Stimulated activated CD4-positive, alpha-beta T cell treated with anti-CD3 and anti-CD28 coated beads, Interleukin-15, amount 100 ng/mL, for 1 hour (primary cell): ENCODE measurements around the gene RAB40C.

Experiments used
- DNase-seq, 2 donors: peaks; one replicate each; pipeline ENCODE4 v3.0.0-alpha.2; 2020; ENCODE audit warnings: low read depth in 1 of 2, low spot score in 1 of 2

The RAB40C gene, protein sequence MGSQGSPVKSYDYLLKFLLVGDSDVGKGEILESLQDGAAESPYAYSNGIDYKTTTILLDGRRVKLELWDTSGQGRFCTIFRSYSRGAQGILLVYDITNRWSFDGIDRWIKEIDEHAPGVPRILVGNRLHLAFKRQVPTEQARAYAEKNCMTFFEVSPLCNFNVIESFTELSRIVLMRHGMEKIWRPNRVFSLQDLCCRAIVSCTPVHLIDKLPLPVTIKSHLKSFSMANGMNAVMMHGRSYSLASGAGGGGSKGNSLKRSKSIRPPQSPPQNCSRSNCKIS

DNA sequence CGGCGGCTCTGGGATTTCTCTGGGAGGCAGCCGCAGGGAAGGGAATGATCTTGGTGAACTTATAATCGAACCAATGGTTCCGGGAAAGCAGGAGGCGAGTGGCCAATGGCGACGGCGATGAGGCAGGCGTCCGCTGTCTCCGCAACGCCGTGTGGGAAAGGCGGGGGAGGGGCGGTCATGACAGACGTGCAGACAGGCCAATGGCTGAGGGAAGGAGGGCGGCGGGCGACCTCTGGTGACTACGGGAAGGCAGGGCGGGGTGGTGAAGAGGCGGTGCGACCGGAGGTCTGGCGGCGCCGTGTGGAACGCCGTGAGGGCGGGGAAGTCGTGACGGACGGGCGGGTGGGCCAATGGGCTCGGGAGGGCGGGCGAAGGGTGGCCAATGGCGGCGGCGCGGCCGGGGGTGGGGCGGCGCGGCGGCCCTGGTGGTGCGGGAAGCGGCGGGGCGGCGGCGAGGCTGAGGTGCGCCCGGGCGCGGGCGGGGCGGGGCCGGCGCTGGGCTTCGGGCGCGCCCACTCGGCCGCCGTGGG lies at the start of gene RAB40C:
RAB40C (plus strand) TSS at position 409 of the 530 bp plus-strand sequence. CDS start 226 bp downstream, outside the sequence.
- peak; percentile 97 to 98 for DNase-seq

DNA sequence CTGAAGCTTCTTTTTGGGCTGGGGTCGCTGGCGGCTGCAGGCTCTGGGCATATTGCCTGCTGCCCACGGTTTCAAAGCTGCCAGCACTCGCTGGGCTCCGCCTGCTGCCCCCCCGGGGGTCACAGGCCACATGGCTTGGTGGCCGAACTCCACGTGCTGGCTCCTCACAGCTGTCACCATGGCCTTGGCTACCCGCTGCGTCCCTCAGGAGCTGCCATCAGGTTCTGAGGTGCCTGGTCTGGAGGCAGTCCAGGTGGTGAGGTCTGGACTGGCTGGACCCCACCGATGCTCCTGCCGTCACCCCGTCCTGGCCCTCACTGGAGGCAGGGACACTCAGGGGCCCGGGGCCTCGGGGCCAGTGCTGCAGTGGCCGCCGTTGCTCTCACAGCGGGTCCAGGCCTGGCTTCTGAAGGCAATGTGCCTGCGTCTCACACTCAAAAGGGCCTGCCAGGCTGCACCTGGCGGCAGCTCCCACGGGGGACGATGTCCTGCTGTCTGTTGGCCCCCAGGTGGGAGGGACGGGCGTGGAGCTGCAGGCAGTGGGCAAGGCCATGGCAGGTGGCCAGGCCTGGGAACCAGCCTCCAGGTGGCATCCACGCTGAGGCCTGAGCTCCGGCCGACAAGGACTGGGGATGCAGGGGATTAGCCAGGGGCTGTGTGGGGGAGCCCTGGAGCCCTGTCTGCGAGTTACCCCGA lies 49.1 kb upstream of the RAB40C start:
- DNase-seq = no peak

DNA sequence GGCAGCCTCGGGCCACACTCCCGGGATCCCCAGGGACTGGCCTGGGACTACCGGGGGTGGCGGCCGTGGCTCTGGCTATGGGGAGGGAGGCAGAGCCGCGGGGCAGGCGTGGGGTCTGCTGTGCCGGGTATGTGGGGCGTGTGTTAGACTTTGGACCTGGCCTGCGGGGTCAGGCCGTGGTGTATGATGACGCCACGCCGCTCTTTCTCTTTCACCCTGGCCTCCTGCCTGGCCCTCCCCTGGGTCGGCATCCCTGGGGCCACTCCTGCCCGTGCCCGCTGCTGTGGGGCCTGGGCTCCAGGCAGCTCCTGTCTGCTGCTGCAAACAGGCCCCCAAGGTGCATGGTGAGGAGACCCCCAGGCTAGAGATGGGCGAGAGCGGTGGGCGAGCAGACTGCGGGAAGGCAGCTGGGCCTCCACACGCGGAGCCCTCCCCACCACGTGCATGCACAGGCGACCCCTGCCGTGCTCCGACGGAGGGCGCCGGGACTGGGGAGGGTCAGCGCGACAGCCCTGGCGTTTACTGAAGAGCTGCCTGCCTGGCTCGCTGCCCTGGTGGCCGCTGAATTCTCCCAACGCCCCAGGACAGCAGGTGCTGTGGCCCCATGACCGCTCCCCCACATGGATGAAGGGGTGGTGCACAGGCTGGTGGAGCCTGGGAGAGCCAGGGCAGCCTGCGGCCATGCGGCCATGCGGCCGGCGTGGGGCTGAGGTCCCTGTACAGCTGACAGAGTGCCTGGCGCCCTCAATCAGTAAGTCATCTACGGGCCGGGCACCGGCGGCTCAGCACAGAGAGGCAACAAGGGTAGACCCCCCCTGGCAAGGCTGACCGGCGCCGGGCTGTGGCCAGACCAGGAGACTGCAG lies 46.3 kb upstream of the RAB40C start:
- DNase-seq = no peak

DNA sequence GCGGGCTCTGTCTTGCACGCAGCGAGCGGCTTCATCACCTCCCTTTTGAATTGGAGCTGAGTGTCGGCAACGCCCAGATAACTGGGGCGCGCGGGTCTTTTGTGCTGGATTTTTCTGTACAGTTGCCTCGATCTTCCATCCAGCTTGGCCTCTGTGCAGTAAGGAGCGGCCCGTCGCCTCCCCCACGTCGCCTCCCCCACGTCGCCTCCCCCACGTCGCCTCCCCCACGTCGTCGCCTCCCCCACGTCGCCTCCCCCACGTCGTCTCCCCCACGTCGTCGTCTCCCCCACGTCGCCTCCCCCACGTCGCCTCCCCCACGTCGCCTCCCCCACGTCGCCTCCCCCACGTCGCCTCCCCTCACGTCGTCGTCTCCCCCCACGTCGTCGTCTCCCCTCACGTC lies 45.3 kb upstream of the RAB40C start:
- no peak for DNase-seq

DNA sequence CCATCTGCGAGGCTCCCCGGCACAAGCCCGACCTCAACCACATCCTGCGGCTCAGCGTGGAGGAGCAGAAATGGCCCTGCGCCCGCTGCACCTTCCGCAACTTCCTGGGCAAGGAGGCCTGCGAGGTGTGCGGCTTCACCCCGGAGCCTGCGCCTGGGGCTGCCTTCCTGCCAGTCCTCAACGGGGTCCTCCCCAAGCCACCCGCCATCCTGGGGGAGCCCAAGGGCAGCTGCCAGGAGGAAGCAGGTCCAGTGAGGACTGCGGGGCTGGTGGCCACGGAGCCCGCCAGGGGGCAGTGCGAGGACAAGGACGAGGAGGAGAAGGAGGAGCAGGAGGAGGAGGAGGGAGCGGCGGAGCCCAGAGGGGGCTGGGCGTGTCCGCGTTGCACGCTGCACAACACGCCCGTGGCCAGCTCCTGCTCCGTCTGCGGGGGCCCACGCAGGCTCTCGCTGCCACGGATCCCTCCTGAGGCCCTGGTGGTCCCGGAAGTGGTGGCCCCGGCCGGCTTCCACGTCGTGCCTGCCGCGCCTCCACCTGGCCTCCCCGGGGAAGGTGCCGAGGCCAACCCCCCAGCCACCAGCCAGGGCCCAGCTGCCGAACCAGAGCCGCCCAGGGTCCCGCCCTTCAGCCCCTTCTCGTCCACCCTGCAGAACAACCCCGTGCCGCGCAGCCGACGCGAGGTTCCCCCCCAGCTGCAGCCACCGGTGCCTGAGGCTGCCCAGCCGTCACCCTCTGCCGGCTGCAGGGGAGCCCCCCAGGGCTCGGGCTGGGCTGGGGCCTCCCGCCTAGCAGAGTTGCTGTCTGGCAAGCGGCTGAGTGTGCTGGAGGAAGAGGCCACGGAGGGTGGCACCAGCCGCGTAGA lies 42.7 kb upstream of the RAB40C start:
- peak in 1 of 2 donors; percentile 47 for DNase-seq

DNA sequence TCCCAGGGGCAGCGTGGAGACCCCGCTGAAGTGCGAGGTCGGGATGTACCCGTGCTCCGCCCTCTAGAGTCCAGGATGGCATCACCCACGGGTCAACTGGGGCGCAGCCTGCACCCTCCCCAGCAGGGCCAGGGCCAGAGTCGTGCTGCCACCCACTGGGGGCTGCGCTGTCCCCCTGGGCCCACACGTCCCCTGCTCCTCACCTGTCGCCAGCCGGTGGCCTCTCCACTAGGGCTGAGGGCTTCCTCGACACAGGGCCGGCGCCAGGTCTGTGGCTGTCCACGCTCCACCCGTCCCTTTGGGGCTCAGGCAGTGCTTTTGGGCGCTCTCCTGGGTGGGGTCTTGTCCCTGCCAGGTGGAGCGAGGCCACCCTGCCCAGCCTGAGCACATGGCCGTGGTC lies 41.3 kb upstream of the RAB40C start:
- DNase-seq = no peak

DNA sequence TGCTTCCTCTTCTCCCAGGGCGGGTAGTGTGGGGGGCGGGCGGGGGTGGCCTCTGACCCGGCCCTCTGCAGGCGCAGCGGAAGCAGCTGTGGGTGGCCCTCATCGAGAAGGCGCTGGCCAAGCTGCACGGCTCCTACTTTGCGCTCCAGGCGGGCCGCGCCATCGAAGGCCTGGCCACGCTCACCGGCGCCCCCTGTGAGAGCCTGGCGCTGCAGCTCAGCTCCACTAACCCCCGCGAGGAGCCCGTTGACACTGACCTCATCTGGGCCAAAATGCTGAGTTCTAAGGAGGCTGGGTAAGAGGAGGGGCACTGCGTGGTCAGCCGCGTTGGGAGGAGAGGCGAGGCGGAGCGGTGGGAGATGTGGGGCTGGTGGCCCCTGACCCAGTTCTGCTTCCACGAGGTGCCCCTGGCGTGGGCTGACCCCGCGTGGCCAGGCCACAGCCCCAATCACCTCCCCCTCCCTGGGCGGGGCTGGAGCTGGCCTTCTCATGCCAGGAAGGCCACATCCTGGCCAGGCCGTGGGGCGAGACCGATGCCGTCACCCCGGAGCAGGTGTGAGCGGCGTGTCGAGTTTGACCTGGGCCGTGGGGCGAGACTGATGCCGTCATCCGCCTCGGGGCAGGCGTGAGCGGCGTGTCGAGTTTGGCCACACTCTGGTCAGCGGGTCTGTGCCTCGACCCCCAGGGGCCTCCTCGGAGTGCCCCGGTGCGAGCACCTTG lies 40.2 kb upstream of the RAB40C start:
- DNase-seq = no peak

DNA sequence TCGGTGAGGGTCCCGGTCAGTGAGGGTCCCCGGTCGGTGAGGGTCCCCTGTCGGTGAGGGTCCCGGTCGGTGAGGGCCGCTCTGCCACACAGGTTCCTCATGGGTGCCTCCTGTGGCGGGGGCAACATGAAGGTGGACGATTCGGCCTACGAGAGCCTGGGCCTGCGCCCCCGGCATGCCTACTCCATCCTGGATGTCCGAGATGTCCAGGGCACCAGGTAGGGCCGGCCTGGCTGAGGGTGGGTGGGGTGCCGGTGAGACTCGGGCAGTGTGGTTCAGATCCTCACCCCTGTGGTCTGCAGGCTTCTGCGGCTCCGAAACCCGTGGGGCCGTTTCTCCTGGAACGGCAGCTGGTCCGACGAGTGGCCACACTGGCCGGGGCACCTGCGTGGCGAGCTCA lies 38.7 kb upstream of the RAB40C start:
- DNase-seq = no peak

DNA sequence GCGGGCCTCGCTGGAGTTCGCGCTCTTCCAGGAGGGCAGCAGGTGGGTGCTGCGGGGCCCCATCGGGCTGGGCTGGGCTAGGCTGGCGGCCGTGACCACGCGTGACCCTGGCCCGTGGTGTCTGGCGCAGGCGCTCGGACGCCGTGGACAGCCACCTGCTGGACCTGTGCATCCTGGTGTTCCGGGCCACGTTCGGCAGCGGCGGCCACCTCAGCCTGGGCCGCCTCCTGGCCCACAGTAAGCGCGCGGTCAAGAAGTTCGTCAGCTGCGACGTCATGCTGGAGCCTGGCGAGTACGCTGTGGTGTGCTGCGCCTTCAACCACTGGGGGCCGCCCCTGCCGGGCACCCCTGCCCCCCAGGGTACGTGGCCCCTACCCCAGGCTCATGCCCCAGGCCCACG lies 37.7 kb upstream of the RAB40C start:
- no peak for DNase-seq

DNA sequence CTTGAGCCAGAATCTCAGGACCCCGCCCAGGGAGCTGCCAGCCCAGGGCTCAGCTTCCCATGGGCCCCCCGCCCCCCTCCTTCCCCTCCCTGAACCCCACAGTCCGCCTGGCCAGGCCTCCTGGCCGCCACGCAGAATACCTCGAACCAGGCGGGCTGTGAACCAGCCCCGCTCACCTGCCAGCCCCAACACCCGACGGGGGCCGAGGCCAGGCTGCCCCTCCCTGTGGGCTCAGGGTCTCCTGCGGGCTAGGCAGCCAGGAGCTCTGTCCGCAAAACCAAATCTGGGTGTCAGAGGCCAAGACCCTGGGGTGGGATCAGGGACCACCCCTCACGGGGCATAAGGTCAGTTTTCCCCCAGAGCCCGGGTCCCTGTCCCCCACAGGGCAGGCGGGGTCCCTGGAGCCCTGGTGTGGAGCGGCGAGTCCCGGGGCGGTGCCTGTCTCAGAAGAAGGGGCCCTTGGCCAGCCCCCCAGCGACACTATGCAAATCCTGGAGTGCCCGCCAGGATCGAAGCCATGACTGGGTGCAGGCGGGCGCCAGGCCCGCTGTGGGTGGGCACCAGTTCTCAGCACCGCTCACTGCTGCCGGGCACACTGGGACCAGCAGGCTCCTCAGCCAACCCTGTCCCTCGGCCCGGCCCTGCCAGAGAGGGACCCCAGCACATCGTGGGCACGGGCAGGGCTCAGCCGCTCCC lies 36.1 kb upstream of the RAB40C start:
- no peak for DNase-seq

DNA sequence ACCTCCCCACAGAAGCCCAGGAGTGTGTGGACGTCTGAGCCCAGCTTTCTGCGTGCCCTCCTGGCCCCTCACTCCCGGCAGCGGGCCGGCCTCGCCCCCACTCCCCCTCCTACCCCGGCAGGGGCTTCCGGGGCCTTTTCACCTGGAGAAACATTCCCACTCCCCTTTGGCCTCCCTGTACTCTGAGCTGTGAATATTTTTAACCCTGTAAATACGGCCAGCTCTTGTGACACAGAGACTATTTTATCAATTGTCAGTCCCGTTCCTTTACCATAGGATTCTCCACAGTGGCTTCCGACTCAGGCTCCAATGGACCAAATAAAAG lies 35.6 kb upstream of the RAB40C start:
- no peak for DNase-seq

DNA sequence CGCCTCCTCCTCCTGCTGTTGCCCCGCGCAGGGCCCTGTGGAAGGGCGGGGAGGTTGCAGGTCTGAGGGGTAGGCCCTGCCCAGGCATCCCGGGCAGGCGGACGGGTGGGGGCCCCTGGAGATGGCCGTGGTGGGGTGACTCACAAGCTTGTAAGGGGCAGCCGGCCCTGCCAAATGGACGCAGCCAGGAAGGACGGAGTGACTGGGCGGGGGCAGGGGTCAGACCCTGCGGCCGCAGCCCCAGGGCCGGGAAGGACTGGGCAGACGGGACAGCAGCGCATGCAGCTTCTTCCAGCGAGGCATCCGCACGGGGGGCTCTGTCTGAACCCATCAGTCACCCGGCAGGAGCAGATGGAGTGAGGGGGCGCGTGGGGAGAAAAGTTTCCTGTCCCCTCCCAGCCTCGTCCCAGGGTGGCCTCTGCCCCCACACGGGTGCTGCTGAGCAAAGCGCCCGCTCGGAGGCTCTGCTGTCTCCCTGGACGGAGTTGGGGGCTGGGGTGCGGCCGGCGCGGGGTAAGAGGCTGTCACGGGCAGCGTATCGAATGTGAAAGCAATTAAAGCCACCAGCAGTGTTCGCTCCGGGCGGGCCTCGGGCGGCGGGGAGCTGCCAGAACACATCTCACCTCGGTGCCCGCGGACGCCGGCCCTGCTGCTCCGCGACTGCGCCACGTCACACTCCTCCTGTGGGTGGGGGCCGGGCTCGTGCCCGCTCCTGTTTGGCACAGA lies 35.1 kb upstream of the RAB40C start:
- DNase-seq = no peak

DNA sequence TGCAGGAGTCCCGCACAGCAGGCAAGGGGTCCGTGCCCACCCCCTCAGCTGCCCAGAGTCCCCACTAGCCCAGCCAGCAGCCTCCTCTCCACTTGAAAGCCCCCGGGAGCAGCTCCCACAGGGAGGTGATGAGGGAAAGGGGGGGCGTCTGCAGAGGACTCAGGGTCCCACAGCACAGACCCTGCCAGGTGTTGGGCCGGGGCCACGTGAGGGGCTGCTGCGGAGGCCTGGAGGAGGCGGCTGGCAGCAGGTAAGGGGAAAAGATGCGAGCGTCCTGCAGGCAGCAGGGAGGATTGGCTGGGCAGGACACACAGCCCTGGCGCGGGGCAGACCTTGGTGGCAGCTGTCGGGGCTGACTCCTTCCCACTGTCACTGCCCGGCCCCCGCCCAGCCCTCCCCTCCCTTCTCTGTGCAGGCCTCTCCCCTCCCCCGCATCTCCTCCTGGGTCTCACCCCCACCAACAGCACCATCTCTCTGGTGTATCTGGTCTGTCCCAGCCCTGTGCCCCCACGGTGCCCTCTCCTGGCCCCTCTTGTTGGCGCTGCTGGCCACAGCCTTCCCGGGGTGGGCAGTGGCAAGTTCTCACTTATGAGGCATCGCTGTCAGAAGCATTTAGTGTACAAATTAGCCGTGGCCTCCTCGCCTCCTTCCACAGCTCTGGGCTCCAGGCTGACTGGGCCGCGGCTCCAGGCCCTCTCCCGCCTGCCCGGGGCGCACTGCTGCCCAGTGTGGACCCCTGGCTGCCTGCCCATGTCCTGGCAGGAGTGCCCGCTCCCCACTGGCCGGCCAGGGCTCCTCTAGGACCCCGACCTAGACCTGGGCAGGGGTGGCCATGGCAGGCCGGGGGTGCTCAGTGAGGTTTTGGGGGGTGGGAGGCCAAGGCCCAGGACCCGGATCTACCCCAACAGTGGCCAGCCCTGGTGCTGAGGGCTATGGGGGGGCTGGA lies 34.1 kb upstream of the RAB40C start:
- DNase-seq = no peak

DNA sequence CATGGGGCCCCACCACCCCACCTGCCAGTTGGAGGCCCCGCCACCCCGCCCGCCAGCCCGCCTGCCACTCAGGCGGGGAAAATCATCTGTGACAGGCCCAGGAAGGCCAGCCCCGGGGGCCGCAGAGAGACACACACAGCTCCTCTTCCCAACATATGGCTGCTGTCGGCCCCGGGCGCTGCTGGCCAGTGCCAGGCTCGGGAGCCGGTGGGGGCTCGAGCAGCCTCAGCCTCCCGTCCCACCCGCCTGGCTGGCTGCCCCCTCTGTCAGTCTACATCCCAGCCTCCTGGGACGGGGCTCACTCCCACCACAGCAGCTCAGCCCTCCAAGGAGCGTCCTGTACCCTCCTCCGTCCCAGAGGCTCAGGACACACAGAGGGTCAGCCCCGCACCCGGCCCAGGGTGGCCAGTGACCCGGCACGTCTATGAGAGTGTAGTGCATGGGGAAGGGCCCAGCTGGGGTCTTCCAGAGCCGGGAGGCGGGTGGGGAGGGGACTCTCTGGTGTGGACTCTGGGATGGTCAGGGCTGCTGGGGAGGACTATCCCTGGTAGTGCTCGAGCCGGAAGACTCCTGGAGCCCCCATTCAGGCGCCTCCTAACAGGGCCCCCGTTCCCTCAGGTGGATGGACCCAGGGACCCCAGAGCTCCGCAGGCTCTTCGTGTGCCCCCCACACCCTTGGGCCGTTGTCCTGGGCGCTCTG lies 33.2 kb upstream of the RAB40C start:
- DNase-seq = no peak

DNA sequence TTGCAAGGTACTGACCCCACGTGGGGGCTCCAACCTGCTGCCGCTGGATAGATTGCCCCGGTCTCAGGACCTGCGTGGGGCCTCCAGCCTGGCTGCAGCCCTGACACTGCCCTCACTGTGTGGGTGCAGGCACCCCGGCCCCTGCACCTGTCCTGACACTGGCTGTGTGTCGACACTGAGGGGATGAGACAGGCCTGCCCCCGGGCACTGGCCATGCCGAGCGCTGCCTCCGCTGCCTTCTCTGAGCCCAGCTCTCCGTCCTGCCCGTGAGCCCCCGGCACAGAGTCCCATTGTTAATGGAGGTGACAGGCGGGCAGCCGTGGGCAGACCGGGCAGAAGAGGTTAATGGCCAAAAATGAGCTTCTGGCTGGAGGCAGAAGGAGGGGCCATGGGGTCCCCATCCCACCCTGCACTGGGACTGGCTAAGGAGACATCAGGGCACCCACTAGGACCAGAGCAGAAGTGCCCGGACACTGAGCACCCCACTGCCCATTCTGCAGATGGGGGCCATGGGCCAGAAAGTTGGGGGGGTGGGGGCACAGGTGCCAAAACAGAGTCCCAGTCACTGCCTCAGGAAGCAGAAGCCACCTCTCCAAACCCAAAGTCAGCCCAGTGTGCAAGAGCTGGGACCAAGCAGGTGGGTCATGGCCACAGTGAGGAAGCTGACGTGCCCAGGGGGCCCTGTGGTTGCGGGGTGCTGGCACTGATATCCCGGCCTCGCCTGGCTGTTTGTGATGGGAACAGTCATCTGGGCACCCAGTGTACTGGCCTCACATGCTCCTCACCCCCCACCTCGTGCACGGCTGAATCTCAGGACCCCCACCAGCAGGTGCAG lies 32.2 kb upstream of the RAB40C start:
- DNase-seq = no peak

DNA sequence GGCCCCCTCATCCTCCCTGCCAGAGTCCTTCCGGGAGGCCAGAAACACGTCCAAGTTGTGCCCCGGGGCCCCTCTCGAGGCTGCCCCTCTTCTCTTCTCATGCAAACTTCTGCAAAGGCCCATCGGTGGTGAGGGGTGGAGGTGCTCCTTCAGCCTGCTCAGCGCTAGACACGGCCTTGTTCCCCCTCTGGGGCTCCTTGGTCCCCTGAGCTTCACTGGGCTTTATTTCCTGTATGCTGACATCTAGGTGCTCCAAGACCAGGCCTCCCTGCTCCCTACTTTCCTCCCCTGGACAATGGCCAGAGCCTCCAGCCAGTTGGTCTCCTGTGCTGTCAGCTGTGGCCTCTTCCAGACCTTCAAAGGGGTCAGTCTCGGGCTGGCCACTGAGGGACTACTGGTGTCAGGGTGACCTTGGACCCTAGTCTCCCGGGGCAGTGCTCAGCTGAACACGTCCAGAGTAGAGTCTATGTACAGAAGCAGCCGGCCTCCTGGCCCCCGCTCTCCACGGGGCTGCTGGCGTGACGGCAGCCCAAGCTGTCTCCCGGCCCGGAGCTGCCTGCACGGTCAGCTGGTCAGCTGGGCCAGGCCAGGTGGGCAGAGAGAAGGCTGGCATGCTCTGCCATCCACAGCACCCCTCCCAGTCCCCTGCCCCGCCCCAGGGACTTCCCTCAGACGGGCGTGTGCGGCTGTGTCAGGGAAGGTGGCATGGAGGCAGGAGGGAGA lies 31.4 kb upstream of the RAB40C start:
- DNase-seq = no peak
